Glutamatergic neuron (in vitro differentiated cells): ENCODE results near the gene LRRFIP1. TPM values are rescaled to one million over a fixed set of nuclear protein-coding genes. Genes with fewer than 3 reads are reported as not detected.

Experiments used
- DNase-seq: peaks from one replicate; pipeline ENCODE4 v3.0.0; 2022
- H3K27ac Mint-ChIP-seq: one replicate; pipeline ENCODE4 v1.8.0; 2020; ENCODE audit warnings: mild to moderate bottlenecking, mixed read lengths, inconsistent platforms; ENCODE audit not compliant: unreplicated experiment
- H3K27me3 Mint-ChIP-seq: one replicate; pipeline ENCODE4 v1.8.0; 2020; ENCODE audit warnings: mild to moderate bottlenecking, moderate library complexity, mixed read lengths, inconsistent platforms; ENCODE audit not compliant: unreplicated experiment
- H3K36me3 Mint-ChIP-seq: one replicate; pipeline ENCODE4 v1.8.0; 2020; ENCODE audit warnings: mild to moderate bottlenecking, mixed read lengths, inconsistent platforms; ENCODE audit not compliant: unreplicated experiment
- H3K4me1 Mint-ChIP-seq: one replicate; pipeline ENCODE4 v1.8.0; 2020; ENCODE audit warnings: mild to moderate bottlenecking, low read depth, mixed read lengths, inconsistent platforms; ENCODE audit not compliant: unreplicated experiment
- H3K4me3 Mint-ChIP-seq: one replicate; pipeline ENCODE4 v1.8.0; 2020; ENCODE audit warnings: mild to moderate bottlenecking, mixed read lengths, inconsistent platforms; ENCODE audit not compliant: unreplicated experiment
- H3K9me3 Mint-ChIP-seq: one replicate; pipeline ENCODE4 v1.8.0; 2020; ENCODE audit warnings: mild to moderate bottlenecking, moderate library complexity, mixed read lengths, inconsistent platforms; ENCODE audit not compliant: unreplicated experiment
- CTCF ChIP-seq: fragments of 200-600 bp; sonication (generic); IDR thresholded peaks from one replicate; pipeline ENCODE4 v1.5.0; 2021; ENCODE audit not compliant: partially characterized antibody, unreplicated experiment
- total RNA-seq: library from RNA; stranded (reverse); fragmentation: NEBNext Ultra II Directional; extraction: Animal tissue kit (Norgen Biotek cat#: 25700); gene quantifications from one replicate; pipeline ENCODE4 v1.2.1, GENCODE V29; 2021; ENCODE audit not compliant: unreplicated experiment

The LRRFIP1 gene
- total RNA-seq, 1 donor from 2014 or later, result 112 TPM

DNA sequence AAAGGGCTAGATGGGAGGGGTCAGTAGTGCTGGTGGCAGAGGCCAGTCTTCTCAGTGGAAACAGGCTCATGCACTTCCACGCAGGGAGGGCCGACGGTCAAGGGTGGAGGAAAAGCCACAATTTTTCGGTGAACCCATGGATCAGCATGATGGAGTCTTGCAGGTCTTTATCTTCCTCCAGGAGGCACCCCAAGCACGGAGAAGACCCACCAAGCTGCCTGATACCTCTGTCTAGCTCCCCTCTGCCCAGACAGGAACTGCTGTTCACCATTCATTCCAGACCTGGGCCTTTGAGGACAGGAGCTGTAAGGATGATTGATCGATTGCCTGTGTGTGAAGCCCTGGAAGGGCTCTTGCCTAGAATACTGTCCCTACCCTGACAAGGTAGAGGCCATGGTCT lies 2.8 kb upstream of the LRRFIP1 start:
- peaks cover 8% of the 10 kb centered on the region for H3K9me3 Mint-ChIP-seq
- TF ChIP-seq CTCF, result no peak
- H3K27ac Mint-ChIP-seq, result no peak overlapping the region
- DNase-seq, result no peak
- H3K4me1 Mint-ChIP-seq, result peaks cover 13% of the 10 kb centered on the region
- H3K36me3 Mint-ChIP-seq, result no peaks in the 10 kb centered on the region
- no peak overlapping the region for H3K4me3 Mint-ChIP-seq
- peaks cover 20% of the 10 kb centered on the region for H3K27me3 Mint-ChIP-seq

- Mint-ChIP-seq H3K36me3 (no peaks in the 10 kb centered on the region), H3K4me1 (peaks cover 19% of the 10 kb centered on the region), H3K27ac (no peak overlapping the region), H3K27me3 (peaks cover 20% of the 10 kb centered on the region), H3K4me3 (peak overlapping the region; percentile 26), H3K9me3 (peaks cover 10% of the 10 kb centered on the region)
- no peak for DNase-seq
- no peak for TF ChIP-seq CTCF
These were observed 2.1 kb upstream of the LRRFIP1 start for GRCh38 chr2:237625216-237625705.

DNA sequence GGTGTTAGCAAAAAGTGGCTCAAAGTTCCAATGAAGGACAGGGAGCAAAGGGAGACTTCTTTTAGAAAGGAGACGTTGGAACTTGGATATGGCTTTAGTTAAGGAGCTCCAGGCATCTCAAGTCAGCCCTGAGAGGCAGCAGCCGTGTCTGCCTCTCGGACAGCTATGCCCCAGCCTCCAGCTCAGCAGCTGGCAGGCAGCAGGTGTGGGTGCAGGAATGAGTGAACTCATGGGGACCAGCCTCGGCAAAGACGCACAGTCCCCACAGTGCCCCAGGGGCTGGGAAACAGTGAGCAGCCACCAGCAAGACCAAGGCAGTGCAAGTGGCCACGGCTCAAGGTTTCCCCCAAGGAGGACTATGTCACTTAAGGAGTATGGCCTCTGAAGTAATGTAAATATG lies 1.6 kb upstream of the LRRFIP1 start:
- Mint-ChIP-seq H3K4me1 (peaks cover 19% of the 10 kb centered on the region), H3K9me3 (peaks cover 10% of the 10 kb centered on the region), H3K36me3 (no peaks in the 10 kb centered on the region), H3K27ac (no peak overlapping the region), H3K4me3 (peak overlapping the region; percentile 26), H3K27me3 (peaks cover 18% of the 10 kb centered on the region)
- no peak for DNase-seq
- no peak for TF ChIP-seq CTCF

GRCh38 chr2:237626813-237627440 lies 460 bp upstream of the LRRFIP1 start:
- H3K9me3 Mint-ChIP-seq, result peaks cover 10% of the 10 kb centered on the region
- H3K27ac Mint-ChIP-seq, result peak overlapping the region; percentile 38
- TF ChIP-seq CTCF, result no peak
- peaks cover 19% of the 10 kb centered on the region for H3K4me1 Mint-ChIP-seq
- H3K36me3 Mint-ChIP-seq, result no peaks in the 10 kb centered on the region
- DNase-seq, result peak; percentile 42
- H3K4me3 Mint-ChIP-seq, result peak overlapping the region; percentile 69
- H3K27me3 Mint-ChIP-seq, result peaks cover 18% of the 10 kb centered on the region
